GM21447 (cell line): ENCODE measurements around the gene RNF40.

ENCODE experiments used
- ATAC-seq: cut with Tn5 transposase; IDR thresholded peaks from one replicate; pipeline ENCODE4 v1.9.1; 2021; ENCODE audit not compliant: unreplicated experiment

The RNF40 gene

GRCh38 chr16:30761928-30762902 lies at the start of gene RNF40, which contains the start of gene CFAP119:
Gene RNF40 (plus strand): TSS chr16:30762322. CDS start chr16:30762546, 224 bp downstream.
Gene CFAP119 (minus strand): TSS chr16:30762062. CDS start chr16:30761748, 314 bp downstream.
- ATAC-seq, result peak; percentile 87

- no peak for ATAC-seq
Observed at GRCh38 chr16:30715750-30716445, 46.2 kb upstream of the RNF40 start.

GRCh38 chr16:30720086-30720485 lies 42.0 kb upstream of the RNF40 start:
- ATAC-seq, result no peak

GRCh38 chr16:30720694-30721093 lies 41.4 kb upstream of the RNF40 start:
- no peak for ATAC-seq

- ATAC-seq, result no peak
Observed at GRCh38 chr16:30721167-30721566, 41.0 kb upstream of the RNF40 start.

- ATAC-seq, result no peak
Observed at GRCh38 chr16:30721606-30722005, 40.5 kb upstream of the RNF40 start.

GRCh38 chr16:30722443-30722842 lies 39.7 kb upstream of the RNF40 start:
- no peak for ATAC-seq

- ATAC-seq, result no peak
Observed at GRCh38 chr16:30722916-30723315, 39.2 kb upstream of the RNF40 start.

- ATAC-seq, result no peak
Observed at GRCh38 chr16:30723725-30724355, 38.3 kb upstream of the RNF40 start.

GRCh38 chr16:30724641-30725417 lies 37.3 kb upstream of the RNF40 start:
- ATAC-seq, result no peak

GRCh38 chr16:30725418-30725792 lies 36.7 kb upstream of the RNF40 start:
- ATAC-seq, result no peak

- ATAC-seq, result no peak
Observed at GRCh38 chr16:30728321-30728720, 33.8 kb upstream of the RNF40 start.

GRCh38 chr16:30728899-30729672 lies 33.0 kb upstream of the RNF40 start:
- no peak for ATAC-seq

GRCh38 chr16:30731411-30731810 lies 30.7 kb upstream of the RNF40 start:
- no peak for ATAC-seq

- no peak for ATAC-seq
Observed at GRCh38 chr16:30736995-30737793, 24.9 kb upstream of the RNF40 start.

- ATAC-seq, result no peak
Observed at GRCh38 chr16:30737794-30738648, 24.1 kb upstream of the RNF40 start.

- ATAC-seq, result no peak
Observed at GRCh38 chr16:30738984-30739951, 22.9 kb upstream of the RNF40 start.
